Esophagus squamous epithelium (tissue), 4 donors: ENCODE results near the gene MRPL30.
"Not testable (repeated sequence)": the region's sequence is repeated elsewhere in the genome, so short reads cannot be mapped to it uniquely, and the experiment has no call there.

Source experiments
- POLR2A ChIP-seq, 4 donors: fragments of 450-650 bp; IDR thresholded peaks; one replicate each; pipeline ENCODE4 v1.6.1; 2017; ENCODE audit warnings: antibody characterized with exemption in 4 of 4, mild to moderate bottlenecking in 4 of 4, moderate library complexity in 3 of 4
- TF ChIP-seq, protein P1 (sequence below), 6 experiments: fragments of 450-650 bp in 4 of 6; fragments of 200-600 bp in 2 of 6; sonication (generic) in 2 of 6; IDR thresholded peaks; one replicate each; pipeline ENCODE4 v1.5.1; 2016 to 2019; ENCODE audit warnings: antibody characterized with exemption in 6 of 6, mild to moderate bottlenecking in 4 of 6, moderate library complexity in 4 of 6

- TF ChIP-seq, protein P1, sequence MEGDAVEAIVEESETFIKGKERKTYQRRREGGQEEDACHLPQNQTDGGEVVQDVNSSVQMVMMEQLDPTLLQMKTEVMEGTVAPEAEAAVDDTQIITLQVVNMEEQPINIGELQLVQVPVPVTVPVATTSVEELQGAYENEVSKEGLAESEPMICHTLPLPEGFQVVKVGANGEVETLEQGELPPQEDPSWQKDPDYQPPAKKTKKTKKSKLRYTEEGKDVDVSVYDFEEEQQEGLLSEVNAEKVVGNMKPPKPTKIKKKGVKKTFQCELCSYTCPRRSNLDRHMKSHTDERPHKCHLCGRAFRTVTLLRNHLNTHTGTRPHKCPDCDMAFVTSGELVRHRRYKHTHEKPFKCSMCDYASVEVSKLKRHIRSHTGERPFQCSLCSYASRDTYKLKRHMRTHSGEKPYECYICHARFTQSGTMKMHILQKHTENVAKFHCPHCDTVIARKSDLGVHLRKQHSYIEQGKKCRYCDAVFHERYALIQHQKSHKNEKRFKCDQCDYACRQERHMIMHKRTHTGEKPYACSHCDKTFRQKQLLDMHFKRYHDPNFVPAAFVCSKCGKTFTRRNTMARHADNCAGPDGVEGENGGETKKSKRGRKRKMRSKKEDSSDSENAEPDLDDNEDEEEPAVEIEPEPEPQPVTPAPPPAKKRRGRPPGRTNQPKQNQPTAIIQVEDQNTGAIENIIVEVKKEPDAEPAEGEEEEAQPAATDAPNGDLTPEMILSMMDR (IDR thresholded peaks at IDR 0.05): not testable (repeated sequence)
- not testable (repeated sequence) for TF ChIP-seq POLR2A (IDR thresholded peaks at IDR 0.05)
These were observed 11.4 kb downstream of the MRPL30 start for GRCh38 chr2:99192364-99192763.
